ENCODE results near the gene LCE2D.
"Not testable (repeated sequence)": the region's sequence is repeated elsewhere in the genome, so short reads cannot be mapped to it uniquely, and the experiment has no call there.

LCE2D gene, protein sequence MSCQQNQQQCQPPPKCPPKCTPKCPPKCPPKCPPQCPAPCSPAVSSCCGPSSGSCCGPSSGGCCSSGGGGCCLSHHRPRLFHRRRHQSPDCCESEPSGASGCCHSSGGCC

GRCh38 chr1:152663098-152663497 is at the start of gene LCE2D:
Gene LCE2D, plus strand, starts transcription at chr1:152663380. Its CDS starts 726 bp downstream, at chr1:152664106.
- no peak for FAIRE-seq

- no peak for FAIRE-seq
Measured at GRCh38 chr1:152613511-152613910, 49.7 kb upstream of the LCE2D start, which contains the start of gene LCE3B. Gene LCE3B, plus strand, starts transcription at chr1:152613811. Its CDS starts 0 bp downstream, at chr1:152613811.

DNA sequence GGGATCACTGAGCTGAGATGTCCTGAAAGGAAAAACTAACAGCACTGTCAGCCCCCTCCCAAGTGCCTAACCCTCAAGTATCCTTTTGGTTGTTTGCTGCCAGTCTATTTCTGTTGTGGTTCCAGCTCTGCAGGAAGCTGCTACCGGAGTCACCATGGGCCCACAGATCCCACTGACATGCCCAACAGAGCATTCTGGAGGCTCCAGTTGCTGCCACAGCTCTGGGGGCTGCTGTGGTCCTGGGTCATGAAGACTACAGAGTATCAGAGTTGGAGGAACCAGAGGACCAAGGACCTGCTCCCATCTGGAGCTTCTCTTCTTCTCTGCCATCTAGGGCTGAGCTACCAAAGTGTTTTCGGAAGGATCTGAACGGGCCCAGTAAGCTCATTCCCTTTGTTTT is 41.2 kb upstream of the LCE2D start:
- no peak for FAIRE-seq

DNA sequence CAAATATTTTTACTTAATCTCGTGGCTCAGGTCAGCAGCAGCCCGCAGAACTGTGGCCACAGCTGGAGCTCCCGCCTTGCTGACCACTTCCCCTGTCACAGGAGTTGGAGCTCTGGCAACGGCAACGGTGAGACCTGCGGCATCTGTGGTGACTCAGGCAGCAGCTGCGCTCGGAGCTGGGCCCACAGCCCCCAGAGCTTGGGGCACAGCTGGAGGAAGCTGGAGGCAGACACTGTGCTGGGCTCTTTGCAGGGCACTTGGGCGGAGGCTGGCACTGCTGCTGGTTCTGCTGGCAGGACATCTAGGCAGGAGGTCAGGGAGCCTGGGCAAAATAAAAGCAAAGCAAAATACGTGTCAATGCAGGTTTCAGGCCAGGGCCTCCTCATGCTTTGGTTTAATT is 40.4 kb upstream of the LCE2D start, which contains the start of gene LCE3A:
Gene LCE3A, minus strand, starts transcription at position 301 of the 400 bp plus-strand sequence. Its CDS starts 0 bp downstream, at position 301.
- FAIRE-seq = no peak

DNA sequence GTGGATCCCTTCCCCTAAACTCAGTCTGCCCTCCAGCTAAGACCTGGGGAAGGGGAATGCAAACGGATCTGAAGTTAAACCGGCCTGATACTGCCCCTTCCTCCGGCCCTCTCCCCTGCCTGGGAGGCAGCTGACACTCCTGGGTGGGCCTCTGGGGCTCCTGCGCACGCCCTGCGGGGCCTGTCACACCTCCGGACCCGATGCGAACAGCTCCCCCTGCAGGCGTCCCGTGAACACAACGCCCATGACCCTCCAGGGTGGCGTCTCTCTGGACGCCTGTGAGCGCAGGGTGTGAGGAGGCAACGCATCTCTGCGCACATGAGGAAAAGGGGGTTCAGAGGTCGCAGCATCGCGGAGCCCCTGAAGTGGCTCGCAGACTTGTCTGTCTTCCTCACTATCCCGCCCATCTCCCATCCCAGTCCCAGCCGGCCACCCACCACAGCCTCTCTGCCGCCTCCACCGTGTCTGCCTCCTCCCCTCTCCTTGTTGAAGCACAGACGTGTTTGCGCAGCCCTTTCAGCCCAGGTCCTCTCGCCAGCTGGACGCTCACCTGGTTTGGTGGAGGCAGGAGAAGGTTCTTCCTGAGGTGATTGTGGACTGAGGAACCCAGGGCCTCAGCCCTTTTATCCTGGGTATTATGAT is 39.9 kb upstream of the LCE2D start:
- no peak for FAIRE-seq

DNA sequence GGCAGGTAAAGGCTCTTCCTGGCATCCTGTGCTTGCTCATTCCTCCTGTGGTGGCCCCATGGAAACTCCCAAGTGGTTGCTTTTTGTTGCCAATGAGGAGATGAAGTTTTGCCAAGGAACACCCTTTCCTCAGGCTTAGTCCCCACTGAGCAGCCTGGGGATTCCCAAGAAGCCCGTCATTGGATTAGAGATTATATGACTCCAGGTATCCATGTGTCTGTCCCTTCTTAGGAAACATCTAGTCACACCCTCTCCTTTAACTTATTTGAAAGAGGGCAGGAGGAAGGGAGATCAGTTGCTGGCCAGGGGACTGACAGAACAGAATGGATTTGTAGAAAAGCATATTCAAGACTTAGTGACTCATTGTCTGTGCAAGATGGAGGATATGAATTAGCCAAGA is 36.4 kb upstream of the LCE2D start:
- FAIRE-seq = no peak

DNA sequence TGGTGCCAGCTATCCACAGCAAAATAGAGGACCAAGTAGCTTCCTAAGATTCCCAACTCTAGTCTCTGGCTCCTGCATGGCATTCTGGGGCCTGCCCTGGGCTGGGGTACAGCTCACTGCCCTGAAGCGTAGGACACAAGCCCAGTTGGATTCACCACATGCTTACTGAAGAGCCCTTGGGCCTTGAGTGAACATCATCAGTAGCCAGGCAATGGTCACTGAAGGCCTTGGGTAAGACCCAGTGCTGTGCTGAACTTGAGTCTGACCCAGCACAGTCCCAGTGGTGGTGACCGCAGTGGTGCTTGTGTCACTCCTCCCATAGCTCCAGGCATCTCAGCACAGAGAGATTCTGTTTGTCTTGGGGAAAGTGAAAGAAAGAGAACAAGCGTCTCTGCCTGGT is 32.6 kb upstream of the LCE2D start:
- FAIRE-seq = no peak

DNA sequence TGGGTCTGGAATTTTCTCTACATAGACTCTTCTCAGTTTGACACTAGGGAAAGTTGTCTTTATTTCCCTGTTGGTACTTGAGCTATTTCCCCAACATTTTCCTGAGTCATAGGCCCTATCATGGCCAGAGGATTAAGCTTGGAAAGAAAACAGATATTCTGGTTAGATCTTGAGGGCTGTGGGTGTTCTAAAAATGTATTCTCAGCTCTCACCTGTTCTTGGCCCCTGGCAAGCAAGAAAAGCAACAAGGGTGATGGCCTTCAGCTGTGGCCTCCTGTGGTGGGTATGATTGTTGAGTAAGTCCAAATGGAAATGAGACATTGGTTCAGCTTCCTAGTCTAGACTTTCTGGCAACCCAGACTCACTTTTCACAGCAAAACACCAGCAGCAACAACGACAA is 22.8 kb upstream of the LCE2D start:
- FAIRE-seq = no peak

DNA sequence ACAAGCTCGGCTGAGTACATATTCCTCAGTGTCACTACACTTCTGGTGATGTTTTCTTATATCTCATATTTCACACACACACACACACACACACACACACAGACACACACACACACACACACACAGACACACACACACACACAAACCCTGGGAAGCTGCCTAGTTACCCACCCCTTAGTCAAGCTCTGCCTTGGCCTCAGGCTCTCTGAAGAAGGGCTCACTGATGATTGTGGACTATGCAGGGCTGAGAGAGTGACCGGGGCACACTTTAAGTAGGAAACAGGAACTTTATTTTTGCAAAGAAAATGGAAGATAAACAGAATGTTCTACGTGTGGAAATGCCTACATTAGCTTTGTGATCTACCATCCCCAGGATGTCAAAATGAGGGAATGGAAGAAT is 19.2 kb upstream of the LCE2D start:
- FAIRE-seq = no peak

GRCh38 chr1:152645146-152645545 is 18.0 kb upstream of the LCE2D start:
- no peak for FAIRE-seq

GRCh38 chr1:152646656-152647055 is 16.5 kb upstream of the LCE2D start:
- no peak for FAIRE-seq

DNA sequence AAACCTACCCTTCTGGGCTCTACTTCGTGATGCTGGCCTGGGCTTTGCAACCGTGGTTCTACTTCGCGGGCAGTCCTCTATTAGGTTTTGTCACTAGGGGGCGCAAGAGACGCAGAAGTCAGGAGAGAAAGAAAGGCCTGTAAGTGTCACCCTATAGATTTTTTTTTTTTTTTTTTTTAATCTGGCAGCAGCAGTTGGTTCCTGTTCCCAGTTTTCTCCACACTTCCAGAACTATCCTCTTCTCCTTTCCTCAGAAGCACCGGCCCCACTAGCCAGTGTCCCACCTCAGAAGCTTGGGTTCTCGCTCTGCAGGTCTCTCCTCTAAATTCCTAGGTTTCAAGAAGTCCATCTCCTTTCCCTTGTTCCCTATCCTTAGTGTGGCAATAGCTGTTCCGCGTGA is 9.1 kb upstream of the LCE2D start:
- FAIRE-seq = no peak

GRCh38 chr1:152656459-152656858 is 6.7 kb upstream of the LCE2D start:
- FAIRE-seq = no peak

- FAIRE-seq = no peak
Measured at GRCh38 chr1:152657677-152658076, 5.5 kb upstream of the LCE2D start.

DNA sequence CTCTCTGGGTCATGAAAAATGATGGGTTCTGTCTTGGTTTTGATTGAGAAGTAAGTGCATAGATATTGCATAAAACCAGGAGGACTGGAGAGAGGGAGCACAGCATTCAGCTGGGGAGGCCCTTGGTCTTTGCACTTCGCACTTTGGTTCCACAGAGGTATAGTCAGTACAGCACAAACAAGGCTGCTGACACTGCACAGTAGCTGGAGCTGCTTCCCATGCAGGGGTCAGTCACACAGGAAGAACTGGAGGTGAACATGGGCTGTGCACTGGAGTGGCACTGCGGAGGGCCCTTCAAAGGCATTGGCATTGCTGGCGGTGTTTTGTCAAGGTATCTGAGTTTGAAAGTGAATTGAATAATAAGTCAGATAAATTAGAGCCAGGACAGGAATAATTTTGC is 4.5 kb upstream of the LCE2D start:
- no peak for FAIRE-seq

GRCh38 chr1:152666171-152666570 is 3.0 kb downstream of the LCE2D start:
- FAIRE-seq = not testable (repeated sequence)

- no peak for FAIRE-seq
Measured at GRCh38 chr1:152667648-152668047, 4.5 kb downstream of the LCE2D start.

GRCh38 chr1:152673016-152673415 is 9.8 kb downstream of the LCE2D start:
- no peak for FAIRE-seq

GRCh38 chr1:152674983-152675382 is 11.8 kb downstream of the LCE2D start, which contains the start of gene LCE2C:
Gene LCE2C, plus strand, starts transcription at chr1:152675279. Its CDS starts 737 bp downstream, at chr1:152676016.
- not testable (repeated sequence) for FAIRE-seq

GRCh38 chr1:152679459-152679858 is 16.3 kb downstream of the LCE2D start:
- FAIRE-seq = no peak

DNA sequence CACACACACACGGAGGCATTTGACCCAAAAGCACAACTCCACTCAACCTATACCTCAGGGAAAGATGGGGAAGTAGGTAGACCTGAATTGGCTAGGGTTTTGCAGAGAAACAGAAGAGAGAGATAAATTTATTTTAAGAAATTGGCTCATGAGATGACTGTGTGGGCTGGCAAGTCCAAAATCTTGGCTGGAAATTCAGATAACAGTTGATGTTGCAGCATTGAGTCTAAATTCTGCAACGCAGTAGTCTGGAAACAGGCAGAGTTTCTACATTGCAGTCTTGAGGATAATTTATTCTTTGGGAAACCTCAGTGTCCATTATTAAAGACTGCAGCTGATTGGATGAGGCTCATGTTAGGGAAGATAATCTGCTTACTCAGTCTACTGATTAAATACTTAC is 18.4 kb downstream of the LCE2D start:
- no peak for FAIRE-seq

GRCh38 chr1:152683846-152684245 is 20.7 kb downstream of the LCE2D start:
- no peak for FAIRE-seq

GRCh38 chr1:152685823-152686222 is 22.6 kb downstream of the LCE2D start, which contains the start of gene LCE2B:
Gene LCE2B, plus strand, starts transcription at chr1:152686123. Its CDS starts 721 bp downstream, at chr1:152686844.
- not testable (repeated sequence) for FAIRE-seq
